T-helper 1 cell treated with Interleukin-12 subunit alpha and Interleukin-12 subunit beta and Interleukin-4 antibody, amounts not matched to agents 30 ng/mL and 1 ng/mL, for 36 hours (primary cell): ENCODE data around the gene SEZ6L. TPM values are rescaled to one million over a fixed set of nuclear protein-coding genes. Genes with fewer than 3 reads are reported as not detected.

ENCODE experiments used
- intact Hi-C: fragments of 100-400 bp; cut with micrococcal nuclease; formaldehyde crosslinking; loops from one replicate; pipeline ENCODE4 v1.15.1; 2024
- total RNA-seq: library from RNA; stranded (reverse); gene quantifications from 2 replicates; pipeline ENCODE4 v1.2.3, GENCODE V29; 2022

SEZ6L gene
- total RNA-seq, 1 donor from 2014 or later: not detected

- intact Hi-C loops: no loop called here
Observed at GRCh38 chr22:26416256-26416655, 247.0 kb downstream of the SEZ6L start.

- intact Hi-C loops: no loop called here
Observed at GRCh38 chr22:26416670-26417276, 247.5 kb downstream of the SEZ6L start.

- intact Hi-C loops: no loop called here
Observed at GRCh38 chr22:26417406-26417805, 248.1 kb downstream of the SEZ6L start.

GRCh38 chr22:26418620-26419019, 249.4 kb downstream of the SEZ6L start:
- intact Hi-C loops: no loop called here

- intact Hi-C loops: loop anchor here (5.0 kb wide), 1 partner anchor 980 kb away; no protein-coding TSS in a partner anchor
Observed at GRCh38 chr22:26426924-26427323, 257.7 kb downstream of the SEZ6L start.

GRCh38 chr22:26428515-26429457, 259.5 kb downstream of the SEZ6L start, which contains the start of gene ASPHD2:
TSS of gene ASPHD2 (plus strand) at chr22:26429260. CDS start at chr22:26433616, 4,356 bp downstream.
- intact Hi-C loops: loop anchor here (1.0 to 5.0 kb wide), 6 partner anchors 55 to 1490 kb away; partner anchors contain the start of genes HPS4, PITPNB, SRRD and TPST2

GRCh38 chr22:26429458-26430286, 260.4 kb downstream of the SEZ6L start:
- intact Hi-C loops: loop anchor here (1.0 to 5.0 kb wide), 8 partner anchors 31 to 1489 kb away; partner anchors contain the start of genes PITPNB and TPST2

GRCh38 chr22:26430600-26430999, 261.3 kb downstream of the SEZ6L start:
- intact Hi-C loops: loop anchor here (1.0 to 2.0 kb wide), 3 partner anchors 30 to 66 kb away; no protein-coding TSS in a partner anchor

- intact Hi-C loops: loop anchor here (1.0 to 2.0 kb wide), 4 partner anchors 29 to 241 kb away; no protein-coding TSS in a partner anchor
Observed at GRCh38 chr22:26431261-26431995, 262.2 kb downstream of the SEZ6L start.

GRCh38 chr22:26432619-26433311, 263.5 kb downstream of the SEZ6L start:
- intact Hi-C loops: no loop called here
